GM12864 (cell line): ENCODE data around the gene ANKH.
"Not testable (repeated sequence)": the region's sequence is repeated elsewhere in the genome, so short reads cannot be mapped to it uniquely, and the experiment has no call there.

Experiments
- DNase-seq: peaks from one replicate; pipeline ENCODE4 v3.0.0-alpha.2; 2011; ENCODE audit warnings: low read depth
- H3K4me3 ChIP-seq: 2 replicates; pipeline ENCODE4 v1.5.1; 2011; ENCODE audit warnings: mild to moderate bottlenecking, low read depth, low read length, control low read depth
- CTCF ChIP-seq: IDR thresholded peaks from 2 replicates; pipeline ENCODE4 v1.5.1; 2011; ENCODE audit warnings: low read depth, mild to moderate bottlenecking, moderate library complexity, low read length, control low read depth, inconsistent platforms; ENCODE audit errors: missing control alignments

ANKH gene

GRCh38 chr5:14871214-14872069, at the start of gene ANKH:
Gene ANKH, minus strand, starts transcription at chr5:14871778. Its CDS starts 331 bp downstream, at chr5:14871447.
- no peak for DNase-seq
- TF ChIP-seq CTCF = no peak
- peak within 1 kb of the TSS; percentile 74 for H3K4me3 ChIP-seq

- no peak for TF ChIP-seq CTCF
- H3K4me3 ChIP-seq = no peak overlapping the region
- DNase-seq = no peak
These were observed 48.5 kb upstream of the ANKH start for GRCh38 chr5:14920121-14920520.

- not testable (repeated sequence) for H3K4me3 ChIP-seq, DNase-seq
These were observed 47.5 kb upstream of the ANKH start for GRCh38 chr5:14919106-14919505.

- no peak overlapping the region for H3K4me3 ChIP-seq
- DNase-seq = no peak
- no peak for TF ChIP-seq CTCF
These were observed 46.1 kb upstream of the ANKH start for GRCh38 chr5:14917719-14918118.

GRCh38 chr5:14915291-14915952, 43.8 kb upstream of the ANKH start:
- no peak for DNase-seq
- no peak overlapping the region for H3K4me3 ChIP-seq
- no peak for TF ChIP-seq CTCF

GRCh38 chr5:14914623-14915260, 43.2 kb upstream of the ANKH start:
- H3K4me3 ChIP-seq = no peak overlapping the region
- DNase-seq = no peak
- TF ChIP-seq CTCF = no peak

- DNase-seq = no peak
- TF ChIP-seq CTCF = no peak
These were observed 42.6 kb upstream of the ANKH start for GRCh38 chr5:14914193-14914592.

More at GRCh38 chr5:14914193-14914592, 42.6 kb upstream of the ANKH start:
- H3K4me3 ChIP-seq = no peak overlapping the region
